ENCODE measurements around the gene ACAN. TPM values are rescaled to one million over a fixed set of nuclear protein-coding genes. Genes with fewer than 3 reads are reported as not detected.

Gene ACAN
- total RNA-seq, 2 donors from 2014 or later: 0.14 to 4.7 TPM

DNA sequence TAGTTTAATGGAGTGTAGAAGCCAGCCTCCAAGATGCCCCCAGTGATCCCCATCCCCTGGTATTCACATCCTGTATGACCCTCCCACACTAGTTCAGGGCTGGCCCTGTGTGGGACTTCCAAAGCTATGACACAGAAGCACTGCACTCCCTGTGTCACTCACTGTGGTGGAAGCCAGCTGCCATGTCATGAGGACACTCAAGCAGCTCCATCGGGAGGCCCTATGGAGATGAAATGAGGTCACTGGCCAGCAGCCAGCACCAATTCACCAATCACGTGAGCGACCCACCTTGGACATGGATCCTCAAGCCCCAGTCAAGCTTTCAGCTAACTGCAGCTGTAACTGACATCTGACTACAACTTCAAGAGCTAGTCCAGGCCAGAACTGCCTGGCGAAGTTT, 3.9 kb upstream of the ACAN start:
- no peaks in the 10 kb centered on the region for H3K4me1 ChIP-seq (replicated peaks)
- 76% methylated on average over 4 of the region's 4 CpGs for WGBS
- peaks cover 23% of the 10 kb centered on the region for H3K27me3 ChIP-seq (replicated peaks; ENCODE audit: insufficient read depth)
- no peak overlapping the region for H3K27ac ChIP-seq
- no peak overlapping the region for H3K4me3 ChIP-seq
- DNase-seq (ENCODE audit: low spot score): no peak
- H3K9me3 ChIP-seq: no peaks in the 10 kb centered on the region
- intact Hi-C loops (cut with DNase I): no loop called here
- no peaks in the 10 kb centered on the region for H3K36me3 ChIP-seq
- no peak for TF ChIP-seq POLR2AphosphoS5 (IDR thresholded peaks at IDR 0.05)
- TF ChIP-seq, protein P1, sequence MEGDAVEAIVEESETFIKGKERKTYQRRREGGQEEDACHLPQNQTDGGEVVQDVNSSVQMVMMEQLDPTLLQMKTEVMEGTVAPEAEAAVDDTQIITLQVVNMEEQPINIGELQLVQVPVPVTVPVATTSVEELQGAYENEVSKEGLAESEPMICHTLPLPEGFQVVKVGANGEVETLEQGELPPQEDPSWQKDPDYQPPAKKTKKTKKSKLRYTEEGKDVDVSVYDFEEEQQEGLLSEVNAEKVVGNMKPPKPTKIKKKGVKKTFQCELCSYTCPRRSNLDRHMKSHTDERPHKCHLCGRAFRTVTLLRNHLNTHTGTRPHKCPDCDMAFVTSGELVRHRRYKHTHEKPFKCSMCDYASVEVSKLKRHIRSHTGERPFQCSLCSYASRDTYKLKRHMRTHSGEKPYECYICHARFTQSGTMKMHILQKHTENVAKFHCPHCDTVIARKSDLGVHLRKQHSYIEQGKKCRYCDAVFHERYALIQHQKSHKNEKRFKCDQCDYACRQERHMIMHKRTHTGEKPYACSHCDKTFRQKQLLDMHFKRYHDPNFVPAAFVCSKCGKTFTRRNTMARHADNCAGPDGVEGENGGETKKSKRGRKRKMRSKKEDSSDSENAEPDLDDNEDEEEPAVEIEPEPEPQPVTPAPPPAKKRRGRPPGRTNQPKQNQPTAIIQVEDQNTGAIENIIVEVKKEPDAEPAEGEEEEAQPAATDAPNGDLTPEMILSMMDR (IDR thresholded peaks at IDR 0.05): no peak
- TF ChIP-seq POLR2A (IDR thresholded peaks at IDR 0.05): no peak

GRCh38 chr15:88800026-88800425, 3.2 kb upstream of the ACAN start:
- no peaks in the 10 kb centered on the region for H3K36me3 ChIP-seq
- H3K9me3 ChIP-seq: no peaks in the 10 kb centered on the region
- TF ChIP-seq POLR2A (IDR thresholded peaks at IDR 0.05) (no peak), POLR2AphosphoS5 (IDR thresholded peaks at IDR 0.05) (no peak)
- TF ChIP-seq, protein P1 (IDR thresholded peaks at IDR 0.05): no peak
- H3K27ac ChIP-seq: no peak overlapping the region
- no peak for DNase-seq (ENCODE audit: low spot score)
- 33% methylated on average over 1 of the region's 1 CpG for WGBS
- H3K27me3 ChIP-seq (replicated peaks; ENCODE audit: insufficient read depth): peaks cover 23% of the 10 kb centered on the region
- H3K4me1 ChIP-seq (replicated peaks): no peaks in the 10 kb centered on the region
- no peak overlapping the region for H3K4me3 ChIP-seq
- intact Hi-C loops (cut with DNase I): no loop called here

- no peak for TF ChIP-seq POLR2A (IDR thresholded peaks at IDR 0.05)
- TF ChIP-seq, protein P1 (IDR thresholded peaks at IDR 0.05): no peak
- no peak for TF ChIP-seq POLR2AphosphoS5 (IDR thresholded peaks at IDR 0.05)
- H3K36me3 ChIP-seq: no peaks in the 10 kb centered on the region
- peaks cover 23% of the 10 kb centered on the region for H3K27me3 ChIP-seq (replicated peaks; ENCODE audit: insufficient read depth)
- no peaks in the 10 kb centered on the region for H3K9me3 ChIP-seq
- H3K4me1 ChIP-seq (replicated peaks): no peaks in the 10 kb centered on the region
- no peak for DNase-seq (ENCODE audit: low spot score)
- WGBS: 72% methylated on average over 4 of the region's 4 CpGs
- no peak overlapping the region for H3K27ac ChIP-seq
- H3K4me3 ChIP-seq: no peak overlapping the region
- intact Hi-C loops (cut with DNase I): no loop called here
Observed at GRCh38 chr15:88800738-88801137, 2.5 kb upstream of the ACAN start.

- 20% methylated on average over 16 of the region's 20 CpGs for WGBS
- Histone ChIP-seq H3K27me3 (replicated peaks; ENCODE audit: insufficient read depth) (peaks cover 23% of the 10 kb centered on the region), H3K27ac (no peak overlapping the region), H3K4me3 (no peak overlapping the region), H3K36me3 (no peaks in the 10 kb centered on the region), H3K9me3 (no peaks in the 10 kb centered on the region), H3K4me1 (replicated peaks) (no peaks in the 10 kb centered on the region)
- intact Hi-C loops (cut with DNase I): no loop called here
- TF ChIP-seq POLR2AphosphoS5 (IDR thresholded peaks at IDR 0.05) (no peak), POLR2A (IDR thresholded peaks at IDR 0.05) (no peak)
- TF ChIP-seq, protein P1 (IDR thresholded peaks at IDR 0.05): no peak
- no peak for DNase-seq (ENCODE audit: low spot score)
Observed at GRCh38 chr15:88802250-88802990, 816 bp upstream of the ACAN start.

GRCh38 chr15:88802991-88803240, 320 bp upstream of the ACAN start:
- TF ChIP-seq, protein P1 (IDR thresholded peaks at IDR 0.05): no peak
- TF ChIP-seq POLR2A (IDR thresholded peaks at IDR 0.05) (no peak), POLR2AphosphoS5 (IDR thresholded peaks at IDR 0.05) (no peak)
- H3K27ac ChIP-seq: no peak overlapping the region
- H3K9me3 ChIP-seq: no peaks in the 10 kb centered on the region
- H3K4me3 ChIP-seq: no peak overlapping the region
- H3K27me3 ChIP-seq (replicated peaks; ENCODE audit: insufficient read depth): peaks cover 23% of the 10 kb centered on the region
- H3K36me3 ChIP-seq: no peaks in the 10 kb centered on the region
- no peaks in the 10 kb centered on the region for H3K4me1 ChIP-seq (replicated peaks)
- 0% methylated on average over 14 of the region's 28 CpGs for WGBS
- no peak for DNase-seq (ENCODE audit: low spot score)
- intact Hi-C loops (cut with DNase I): no loop called here
